NCI-H2171 treated with DMSO at 0.1 percent for 48 hours (cell line): ENCODE data around the gene DRAM1.
"Not testable (repeated sequence)": the region's sequence is repeated elsewhere in the genome, so short reads cannot be mapped to it uniquely, and the experiment has no call there.

Source experiments
- DNase-seq: peaks from one replicate; lab custom pipeline; 2025; lab: John Stamatoyannopoulos, UW

Gene DRAM1, protein sequence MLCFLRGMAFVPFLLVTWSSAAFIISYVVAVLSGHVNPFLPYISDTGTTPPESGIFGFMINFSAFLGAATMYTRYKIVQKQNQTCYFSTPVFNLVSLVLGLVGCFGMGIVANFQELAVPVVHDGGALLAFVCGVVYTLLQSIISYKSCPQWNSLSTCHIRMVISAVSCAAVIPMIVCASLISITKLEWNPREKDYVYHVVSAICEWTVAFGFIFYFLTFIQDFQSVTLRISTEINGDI

DNA sequence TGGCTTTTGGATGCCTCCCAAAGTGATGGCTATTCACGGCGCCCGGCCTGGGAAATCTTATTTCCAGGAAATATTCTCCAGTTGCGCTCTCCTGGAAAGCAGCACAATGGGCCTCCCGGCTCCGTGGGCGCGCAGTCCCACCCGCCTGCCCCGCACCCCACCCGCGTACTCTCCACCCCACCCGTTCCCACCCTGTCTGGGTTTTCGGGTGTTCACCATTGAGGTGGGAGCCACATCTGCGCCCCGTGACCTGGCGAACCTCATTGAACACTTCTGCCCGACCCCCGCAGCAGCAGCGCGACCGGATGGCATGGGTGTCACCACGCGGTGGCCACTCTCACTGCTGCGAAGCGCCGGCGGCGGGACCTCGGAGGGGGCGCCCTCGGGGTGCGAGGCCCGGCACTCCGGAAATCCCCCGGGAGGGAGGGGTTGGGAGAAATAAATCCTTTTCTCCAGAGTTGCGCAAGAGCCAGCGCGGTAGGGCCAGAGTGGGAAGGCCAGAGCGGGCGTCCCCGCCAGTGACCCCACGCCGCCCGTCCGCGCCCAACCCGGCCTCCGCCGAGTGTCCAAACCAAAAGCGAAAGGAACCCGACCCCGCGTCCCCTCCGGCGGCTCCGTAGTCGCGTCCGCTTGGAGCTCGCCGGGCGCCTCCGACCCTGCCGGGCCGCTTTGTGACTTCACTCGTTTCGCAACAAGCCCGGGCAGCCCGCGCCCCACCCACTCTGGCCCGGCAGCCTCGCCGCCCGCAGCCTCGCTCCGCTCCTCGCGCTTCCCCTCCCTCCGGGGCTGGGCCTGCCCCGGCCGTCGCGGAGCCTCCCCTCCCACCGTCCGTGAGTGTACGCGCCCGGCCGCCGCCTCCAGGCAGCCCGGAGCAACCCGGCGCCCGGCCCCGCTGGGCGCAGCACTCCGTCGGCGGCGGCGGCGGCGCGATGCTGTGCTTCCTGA is at the start of gene DRAM1:
TSS of gene DRAM1 (plus strand) at position 720 of the 945 bp plus-strand sequence. CDS start at position 930, 210 bp downstream.
- DNase-seq = peak; percentile 49

- peak; percentile 43 for DNase-seq
Observed at GRCh38 chr12:101828463-101829196, 48.8 kb upstream of the DRAM1 start.

- peak; percentile 51 for DNase-seq
Observed at GRCh38 chr12:101829639-101830366, 47.6 kb upstream of the DRAM1 start.

GRCh38 chr12:101830367-101831325 is 46.7 kb upstream of the DRAM1 start, which contains the start of gene GNPTAB:
Gene GNPTAB (minus strand): TSS chr12:101830959. CDS start chr12:101830675, 284 bp downstream.
- DNase-seq = peak; percentile 91

- no peak for DNase-seq
Observed at GRCh38 chr12:101832030-101832429, 45.4 kb upstream of the DRAM1 start.

GRCh38 chr12:101838628-101839323 is 38.6 kb upstream of the DRAM1 start:
- no peak for DNase-seq

GRCh38 chr12:101839324-101840283 is 37.8 kb upstream of the DRAM1 start:
- DNase-seq = peak; percentile 27

DNA sequence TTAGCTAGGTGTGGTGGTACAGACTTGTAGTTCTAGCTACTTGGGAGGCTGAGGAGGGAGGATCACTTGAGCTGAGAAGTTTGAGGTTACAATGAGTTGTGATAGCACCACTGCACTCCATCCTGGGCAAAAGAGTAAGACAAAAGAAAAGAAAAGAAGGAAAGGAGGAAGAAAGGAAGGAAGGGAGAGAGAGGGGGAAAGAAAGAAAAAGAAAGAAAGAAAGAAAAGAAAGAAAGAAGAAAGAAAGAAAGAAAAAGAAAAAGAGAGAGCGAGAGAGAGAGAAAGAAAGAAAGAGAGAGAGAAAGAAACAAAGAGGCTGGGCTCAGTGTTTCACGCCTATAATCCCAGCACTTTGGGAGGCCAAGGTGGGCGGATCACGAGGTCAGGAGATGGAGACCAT is 36.3 kb upstream of the DRAM1 start:
- DNase-seq = no peak

DNA sequence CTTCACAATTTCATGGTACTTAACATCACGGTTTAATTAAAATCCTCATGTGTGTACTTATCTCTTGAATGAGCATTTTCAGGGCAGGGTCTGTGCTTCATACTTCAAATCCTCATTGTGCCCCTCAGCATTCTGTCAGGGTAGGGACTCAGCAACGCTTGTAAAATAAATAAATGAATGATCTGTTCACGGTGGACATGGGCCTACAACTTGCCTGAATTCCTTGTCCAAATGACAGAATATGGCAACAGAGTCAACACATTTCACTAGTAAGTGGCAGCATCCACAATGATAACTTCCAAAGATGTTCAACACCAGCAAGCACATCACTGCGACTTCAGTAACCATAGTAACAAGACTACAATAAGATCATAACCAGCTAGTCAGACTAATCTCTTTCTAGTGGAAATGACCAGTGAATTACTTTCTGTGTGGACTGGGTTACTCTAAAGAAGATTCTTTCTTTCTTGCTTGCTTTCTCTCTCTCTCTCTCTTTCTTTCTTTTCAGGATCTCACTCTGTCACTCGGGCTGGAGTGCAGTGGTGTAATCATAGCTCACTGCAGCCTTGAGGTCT is 32.2 kb upstream of the DRAM1 start:
- no peak for DNase-seq

GRCh38 chr12:101847325-101847724 is 30.1 kb upstream of the DRAM1 start:
- DNase-seq = no peak

DNA sequence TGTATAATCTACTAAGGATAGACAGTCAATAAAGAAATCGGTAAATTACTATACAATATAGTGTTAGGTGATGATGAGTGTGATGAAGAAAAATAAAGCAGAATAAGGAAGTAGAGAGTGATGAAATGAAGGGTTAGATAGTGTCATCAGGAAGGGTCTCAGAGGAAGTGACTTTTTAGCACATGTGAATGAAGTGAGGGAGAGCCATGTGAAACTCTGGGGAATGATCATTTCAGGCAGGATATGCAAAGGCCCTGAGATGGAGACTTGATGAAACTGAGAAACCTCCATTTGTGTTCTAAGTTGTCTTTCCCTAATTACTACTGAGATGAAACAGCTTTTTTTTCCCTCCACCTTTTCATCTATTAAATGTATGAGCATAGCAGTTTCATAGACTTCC is 27.2 kb upstream of the DRAM1 start:
- DNase-seq = no peak

GRCh38 chr12:101852998-101853397 is 24.4 kb upstream of the DRAM1 start:
- DNase-seq = no peak

DNA sequence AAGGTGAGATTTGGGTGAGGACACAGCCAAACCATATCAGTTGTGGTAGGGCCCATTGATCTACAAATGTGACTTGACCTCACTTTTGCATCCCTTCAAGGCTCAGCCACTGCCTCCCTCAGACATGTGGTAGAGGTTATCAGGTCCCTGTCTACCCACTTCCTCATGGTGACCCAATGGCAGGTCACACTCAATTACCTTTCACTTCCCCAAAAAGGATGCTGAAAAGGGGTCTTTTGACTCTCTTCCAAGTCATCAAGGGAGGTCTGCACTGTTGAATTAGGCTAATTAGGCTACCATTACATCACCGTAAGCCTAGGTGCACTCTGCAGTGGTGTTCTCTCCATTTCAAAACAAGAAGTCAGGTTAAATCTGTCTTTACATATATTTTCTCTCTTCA is 22.6 kb upstream of the DRAM1 start:
- no peak for DNase-seq

DNA sequence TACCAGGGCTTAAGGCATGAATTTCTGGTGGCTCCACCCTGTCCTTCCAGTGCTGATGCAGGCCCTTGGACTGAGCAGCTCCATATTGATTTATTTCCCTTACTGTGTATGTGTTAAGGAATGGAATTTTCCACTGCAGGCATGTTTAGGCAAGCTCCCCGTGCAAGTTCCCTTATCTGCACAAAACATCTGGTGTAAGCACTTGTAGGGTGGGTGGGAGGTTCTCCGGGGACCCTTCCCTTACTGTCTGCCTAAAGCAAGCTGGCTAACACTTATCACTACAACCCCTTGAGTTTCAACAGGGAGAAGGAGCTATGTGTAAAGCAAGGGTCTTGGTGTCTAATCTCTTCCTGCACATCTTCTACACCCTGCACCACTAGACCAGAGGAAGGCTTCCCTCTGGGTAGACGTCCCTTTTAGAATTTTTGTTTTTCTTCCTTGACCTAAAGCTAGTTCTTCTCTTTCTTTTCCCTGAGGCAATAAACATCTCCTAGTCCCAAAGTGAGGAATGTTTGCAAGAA is 22.0 kb upstream of the DRAM1 start:
- peak; percentile 57 for DNase-seq

DNA sequence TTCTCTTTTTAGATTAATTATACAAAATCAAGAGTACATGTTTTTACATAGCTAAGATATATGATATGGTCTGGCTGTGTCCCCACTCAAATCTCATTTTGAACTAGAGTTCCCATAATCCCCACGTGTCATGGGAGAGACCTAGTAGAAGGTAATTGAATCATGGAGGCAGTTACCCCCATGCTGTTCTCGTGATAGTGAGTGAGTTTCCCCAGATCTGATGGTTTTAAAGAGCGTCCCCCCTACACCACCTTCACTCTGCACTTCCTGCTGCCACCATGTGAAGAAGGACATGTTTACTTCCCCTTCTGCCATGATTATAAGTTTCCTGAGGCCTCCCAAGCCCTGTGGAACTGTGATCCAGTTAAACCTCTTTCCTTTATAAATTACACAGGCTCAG is 21.4 kb upstream of the DRAM1 start:
- no peak for DNase-seq

DNA sequence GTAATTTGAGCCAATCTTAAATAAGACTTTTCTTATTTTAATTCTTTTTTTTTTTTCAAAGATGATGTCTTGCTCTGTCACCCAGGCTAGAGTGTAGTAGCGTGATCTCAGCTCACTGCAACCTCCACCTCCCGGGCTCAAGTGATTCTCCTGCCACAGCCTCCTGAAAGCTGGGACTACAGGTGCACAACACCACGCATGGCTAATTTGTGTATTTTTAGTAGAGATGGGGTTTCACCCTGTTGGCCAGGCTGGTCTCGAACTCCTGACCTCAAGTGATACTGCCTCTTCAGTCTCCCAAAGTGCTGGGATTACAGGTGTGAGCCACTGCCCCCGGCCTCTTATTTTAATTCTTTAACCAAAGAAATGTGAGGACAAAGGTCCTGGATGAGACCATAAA is 20.8 kb upstream of the DRAM1 start:
- not testable (repeated sequence) for DNase-seq

DNA sequence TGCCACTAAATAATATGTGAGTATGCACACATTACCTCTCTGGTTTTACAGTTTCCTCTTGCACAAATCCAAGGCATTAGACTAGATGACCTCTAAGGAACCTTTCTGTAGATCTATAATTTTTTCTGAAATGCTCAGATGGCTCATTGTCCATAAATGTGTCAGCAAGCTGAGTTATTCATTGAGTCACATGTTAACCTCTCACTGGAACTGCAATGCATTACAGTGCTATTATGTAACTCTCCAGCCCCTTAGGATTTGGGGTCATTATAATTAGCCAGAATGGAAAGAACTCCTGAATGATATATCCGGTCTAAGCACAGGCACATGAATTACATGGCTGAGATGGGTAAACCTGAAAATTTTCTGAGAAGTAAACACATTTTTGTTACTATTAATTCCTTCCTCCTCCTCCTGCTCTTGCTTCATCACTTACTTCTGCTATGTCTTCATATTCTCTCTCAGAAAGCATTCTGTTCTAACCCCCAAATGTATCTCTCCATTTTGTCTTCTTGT is 20.3 kb upstream of the DRAM1 start:
- no peak for DNase-seq

DNA sequence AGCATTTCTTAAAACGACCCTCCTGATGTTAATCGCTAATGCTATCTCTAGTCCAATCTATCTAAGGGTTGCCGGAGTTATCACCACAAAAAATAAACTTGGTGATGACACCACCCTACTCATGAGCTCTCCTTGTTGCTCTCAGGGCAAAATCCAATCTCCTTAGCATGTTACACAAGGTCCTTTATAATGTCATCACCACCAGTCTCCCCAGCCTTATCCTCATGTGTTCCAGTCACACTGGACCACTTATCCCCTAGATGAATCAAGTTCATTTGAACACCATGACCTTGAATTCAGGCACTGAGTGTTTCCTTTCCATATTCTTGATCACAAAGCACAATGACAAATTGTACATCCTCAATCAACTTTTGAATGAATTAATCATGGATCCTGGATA is 19.0 kb upstream of the DRAM1 start:
- DNase-seq = no peak
